Stimulated activated CD8-positive, alpha-beta memory T cell treated with anti-CD3 and anti-CD28 coated beads, Interleukin-15, amount 100 ng/mL, for 24 hours (primary cell): ENCODE measurements around the gene TMEM87A.
"Not testable (repeated sequence)": the region's sequence is repeated elsewhere in the genome, so short reads cannot be mapped to it uniquely, and the experiment has no call there.

Experiments
- DNase-seq: peaks from one replicate; pipeline ENCODE4 v3.0.0-alpha.2; 2020; ENCODE audit warnings: low read depth

The TMEM87A gene, protein sequence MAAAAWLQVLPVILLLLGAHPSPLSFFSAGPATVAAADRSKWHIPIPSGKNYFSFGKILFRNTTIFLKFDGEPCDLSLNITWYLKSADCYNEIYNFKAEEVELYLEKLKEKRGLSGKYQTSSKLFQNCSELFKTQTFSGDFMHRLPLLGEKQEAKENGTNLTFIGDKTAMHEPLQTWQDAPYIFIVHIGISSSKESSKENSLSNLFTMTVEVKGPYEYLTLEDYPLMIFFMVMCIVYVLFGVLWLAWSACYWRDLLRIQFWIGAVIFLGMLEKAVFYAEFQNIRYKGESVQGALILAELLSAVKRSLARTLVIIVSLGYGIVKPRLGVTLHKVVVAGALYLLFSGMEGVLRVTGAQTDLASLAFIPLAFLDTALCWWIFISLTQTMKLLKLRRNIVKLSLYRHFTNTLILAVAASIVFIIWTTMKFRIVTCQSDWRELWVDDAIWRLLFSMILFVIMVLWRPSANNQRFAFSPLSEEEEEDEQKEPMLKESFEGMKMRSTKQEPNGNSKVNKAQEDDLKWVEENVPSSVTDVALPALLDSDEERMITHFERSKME

DNA sequence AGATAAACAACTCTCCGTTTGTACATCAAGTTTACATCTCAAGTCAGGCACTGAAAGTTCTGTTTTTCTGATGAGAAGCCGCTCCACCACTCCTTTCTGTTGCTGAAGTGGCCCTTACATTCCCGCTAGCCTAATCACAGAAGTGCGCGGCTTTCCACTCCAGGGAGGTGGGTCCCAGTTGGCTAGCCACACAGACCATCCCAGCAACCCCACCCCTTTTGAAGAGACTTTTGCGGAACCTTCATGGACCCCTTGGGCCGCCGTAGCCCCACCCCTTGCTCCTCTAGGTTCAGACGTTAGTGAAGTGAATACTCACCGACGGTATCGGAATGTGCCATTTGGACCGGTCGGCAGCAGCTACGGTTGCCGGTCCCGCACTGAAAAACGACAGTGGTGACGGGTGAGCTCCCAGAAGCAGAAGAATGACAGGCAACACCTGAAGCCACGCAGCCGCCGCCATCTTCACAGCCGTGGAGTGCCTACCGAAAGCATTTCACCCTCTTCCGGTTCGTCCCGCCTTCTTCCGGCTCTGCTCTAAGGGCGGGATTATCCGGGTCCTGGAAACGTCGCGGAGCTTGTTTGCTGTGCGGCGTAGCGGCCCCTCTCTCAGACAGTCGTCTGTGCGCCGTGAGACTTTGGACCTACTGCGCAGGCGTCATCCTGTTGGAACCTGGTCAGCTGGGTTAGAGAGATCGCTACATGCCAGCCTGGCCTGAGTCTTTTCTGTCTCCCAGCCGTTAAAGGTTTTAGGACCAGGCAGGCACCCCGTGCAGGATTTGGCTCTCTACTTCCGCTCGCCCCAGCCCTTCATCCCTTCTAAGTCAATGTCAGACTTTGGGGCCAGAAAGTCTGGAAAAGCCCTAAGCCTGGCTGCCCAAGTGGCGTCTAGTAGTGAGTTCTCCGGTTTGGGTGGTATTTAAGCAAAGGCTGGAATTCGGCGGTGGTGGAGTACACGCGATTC lies at the start of gene TMEM87A, which contains the start of gene GANC:
TMEM87A (minus strand) TSS at position 495 of the 961 bp plus-strand sequence; CDS start at position 460, 35 bp downstream.
GANC (plus strand) TSS at position 263 of the 961 bp plus-strand sequence. CDS start 1,281 bp downstream, outside the sequence.
- peak; percentile 85 for DNase-seq

DNA sequence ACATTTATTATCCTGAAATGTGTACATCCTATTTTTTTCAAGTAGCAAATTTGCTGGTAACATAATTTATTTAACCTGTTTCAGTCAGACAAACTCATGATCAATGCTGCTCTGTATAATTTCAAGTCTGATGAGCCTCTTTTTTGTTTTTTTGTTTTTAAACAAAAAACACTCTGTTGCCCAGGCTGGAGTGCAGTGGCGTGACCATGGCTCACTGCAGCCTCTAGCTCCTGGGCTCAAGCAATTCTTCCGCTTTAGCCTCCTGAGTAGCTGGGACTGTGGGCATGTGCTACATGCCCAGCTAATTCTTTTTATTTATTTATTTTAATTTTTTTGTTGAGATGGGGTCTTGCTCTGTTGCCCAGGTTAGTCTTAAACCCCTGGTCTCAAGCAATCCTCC lies 46.0 kb upstream of the TMEM87A start:
- no peak for DNase-seq

DNA sequence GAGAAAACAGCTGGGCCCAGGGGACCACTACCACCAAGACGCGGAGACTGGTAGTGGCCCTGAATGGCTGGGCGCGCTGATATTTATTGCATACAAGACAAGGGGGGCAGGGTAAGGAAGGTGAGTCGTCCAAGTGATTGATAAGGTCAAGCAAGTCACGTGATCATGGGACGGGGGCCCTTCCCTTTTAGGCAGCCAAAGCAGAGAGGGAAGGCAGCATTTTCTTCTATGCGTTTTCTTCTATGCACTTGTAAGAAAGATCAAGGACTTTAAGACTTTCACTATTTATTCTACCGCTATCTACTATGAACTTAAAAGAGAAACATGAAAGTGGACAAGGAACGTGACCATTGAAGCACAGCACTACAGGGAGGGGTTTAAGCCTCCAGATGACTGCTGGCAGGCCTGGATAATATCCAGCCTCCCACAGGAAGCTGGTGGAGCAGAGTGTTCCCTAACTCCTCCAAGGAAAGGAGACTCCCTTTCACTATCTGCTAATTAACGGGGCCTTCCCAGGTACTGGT lies 43.1 kb upstream of the TMEM87A start:
- not testable (repeated sequence) for DNase-seq

DNA sequence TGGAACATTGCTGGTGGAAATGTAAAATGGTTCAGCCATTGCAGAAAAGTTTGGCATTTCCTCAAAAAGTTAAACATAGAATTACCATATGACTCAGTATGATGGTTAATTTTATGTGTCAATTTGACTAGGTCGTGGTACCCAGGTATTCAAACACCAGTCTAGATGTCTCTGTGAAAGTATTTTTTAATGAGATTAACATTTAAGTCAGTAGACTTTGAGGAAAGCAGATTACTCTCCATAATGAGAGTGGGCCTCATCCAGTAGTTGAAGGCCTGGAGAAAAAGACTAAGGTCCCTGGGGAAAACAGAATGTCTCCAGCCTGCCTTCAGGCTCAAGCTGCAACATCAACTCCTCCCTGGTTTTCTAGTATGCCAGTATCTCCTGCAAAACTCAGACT lies 42.3 kb upstream of the TMEM87A start:
- no peak for DNase-seq

DNA sequence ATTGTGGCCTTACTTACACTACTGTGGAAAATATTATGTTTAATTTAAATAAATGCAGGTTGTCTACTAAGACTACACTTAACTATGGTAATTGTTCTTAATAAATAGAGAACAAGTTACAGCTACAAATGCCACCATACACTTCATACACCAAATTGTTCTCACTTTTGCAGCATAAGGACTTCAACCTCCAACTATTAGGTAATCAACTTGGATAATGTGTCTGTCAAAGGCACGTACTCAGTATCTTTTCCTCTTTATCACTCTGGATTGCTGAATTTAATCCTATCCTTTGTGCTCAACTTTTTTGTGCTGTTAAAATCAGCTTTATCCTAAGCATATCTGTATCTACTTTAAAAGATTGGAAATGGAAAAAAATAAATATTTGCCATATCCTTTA lies 41.6 kb upstream of the TMEM87A start:
- DNase-seq: no peak

DNA sequence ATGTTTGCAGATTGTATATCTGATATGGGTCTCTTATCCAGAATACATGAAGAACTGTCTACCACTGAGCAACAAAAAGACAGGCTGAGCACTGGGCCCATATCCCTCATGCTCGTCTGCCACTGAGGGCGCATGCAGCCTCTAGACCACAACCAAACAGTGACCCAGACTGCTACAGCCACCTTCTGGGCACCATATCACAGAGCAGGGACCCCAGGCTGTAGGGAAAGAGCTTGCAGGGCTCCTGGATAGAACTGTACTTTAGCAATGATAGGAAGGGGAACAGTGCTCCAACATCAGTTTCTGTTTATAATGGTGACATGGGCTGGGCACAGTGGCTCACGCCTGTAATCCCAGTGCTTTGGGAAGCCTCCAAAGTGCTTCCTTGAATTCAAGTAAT lies 40.2 kb upstream of the TMEM87A start:
- no peak for DNase-seq

DNA sequence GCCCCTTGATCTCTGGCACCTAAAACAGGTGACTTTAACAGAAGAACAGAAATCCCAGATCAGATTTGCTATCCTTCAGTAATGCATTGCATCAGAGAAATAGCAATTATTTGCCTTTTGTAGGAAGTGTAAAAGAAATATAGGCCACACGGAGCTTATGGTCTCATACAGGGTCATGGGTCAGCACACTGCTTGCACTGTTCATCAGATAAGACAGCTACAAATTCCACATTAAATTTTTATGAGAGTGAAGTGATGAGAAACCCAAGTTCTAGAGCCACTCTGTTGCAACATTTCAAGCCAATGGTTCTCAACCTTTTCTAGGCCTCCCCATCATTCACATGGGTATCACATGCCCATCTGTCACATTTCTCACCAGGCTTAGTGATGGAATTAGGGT lies 33.4 kb upstream of the TMEM87A start:
- no peak for DNase-seq

DNA sequence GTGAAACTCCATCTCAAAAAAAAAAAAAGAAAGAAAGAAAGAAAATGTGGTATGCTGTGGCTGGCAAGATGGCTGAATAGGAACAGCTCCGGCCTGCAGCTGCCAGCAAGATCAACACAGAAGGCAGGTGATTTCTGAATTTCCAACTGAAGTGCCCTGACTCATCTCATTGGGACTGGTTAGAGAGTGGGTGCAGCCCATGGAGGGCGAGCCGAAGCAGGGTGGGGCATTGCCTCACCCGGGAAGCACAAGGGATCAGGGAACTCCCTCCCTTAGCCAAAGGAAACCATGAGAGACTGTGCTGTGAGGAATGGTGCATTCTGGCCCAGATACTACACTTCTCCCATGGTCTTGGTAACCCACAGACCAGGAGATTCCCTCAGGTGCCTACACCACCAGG lies 27.8 kb upstream of the TMEM87A start:
- not testable (repeated sequence) for DNase-seq

DNA sequence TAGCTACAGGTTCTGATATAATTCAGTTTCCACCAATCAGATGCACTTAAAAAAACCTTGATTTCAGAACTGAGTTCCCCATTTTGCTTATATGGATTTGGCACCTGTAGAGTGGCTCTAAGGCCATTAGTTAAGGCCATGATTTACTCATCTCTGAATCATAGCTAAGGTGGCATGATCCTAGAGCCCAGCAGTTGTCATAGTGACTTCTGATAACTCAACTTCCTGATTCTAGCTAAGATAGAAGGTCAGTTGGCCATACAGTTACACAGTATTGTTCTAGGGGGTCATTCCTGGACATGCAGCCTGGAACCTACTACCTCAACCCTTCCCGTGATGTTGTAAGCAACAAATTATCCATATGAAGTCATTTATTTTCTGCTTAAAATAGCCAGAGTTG lies 15.9 kb upstream of the TMEM87A start:
- no peak for DNase-seq

DNA sequence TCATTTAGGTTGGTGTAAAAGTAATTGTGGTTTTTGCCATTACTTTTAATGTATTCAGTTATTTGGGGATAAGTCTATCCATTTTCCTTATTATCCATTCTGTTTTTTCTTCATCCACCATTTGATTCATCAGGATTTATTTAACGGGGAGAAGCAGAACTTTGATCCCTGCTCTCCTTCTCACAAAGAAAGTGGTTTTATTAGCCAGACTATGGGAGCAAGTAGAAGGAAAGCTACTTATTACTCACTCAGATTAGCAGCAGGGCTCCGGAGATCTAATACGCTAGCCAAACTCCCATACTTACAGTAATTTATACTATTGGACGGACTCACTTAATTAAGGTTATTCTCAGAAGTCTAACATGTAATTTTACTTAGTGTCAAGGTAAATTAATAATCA lies 14.7 kb upstream of the TMEM87A start:
- DNase-seq: no peak

DNA sequence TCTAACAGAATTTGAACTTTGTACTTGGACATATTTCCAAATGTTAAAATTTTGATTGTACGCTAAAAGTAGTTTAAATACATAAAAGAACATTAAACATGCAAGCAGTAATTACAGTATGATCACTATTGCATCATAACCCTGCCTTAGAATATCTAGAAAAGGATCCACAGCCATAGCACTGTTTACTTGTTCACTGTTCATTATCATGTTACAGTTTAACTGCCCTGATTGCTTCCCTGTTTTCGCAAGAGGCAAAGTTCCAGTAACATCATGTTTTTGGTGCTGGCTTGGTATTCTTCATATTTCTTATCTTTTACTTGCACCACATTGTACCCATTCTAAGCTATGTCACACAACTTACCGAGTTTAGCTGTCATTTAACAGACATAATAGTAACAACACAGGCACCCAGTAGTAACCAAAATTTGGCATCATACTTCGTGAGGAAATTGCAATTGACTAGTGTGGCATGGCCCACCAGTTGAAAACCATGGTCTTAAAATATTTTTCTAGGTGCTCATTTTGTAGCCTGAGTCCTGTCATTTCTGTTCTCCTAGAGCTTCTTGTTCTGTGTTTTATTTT lies 13.3 kb upstream of the TMEM87A start:
- no peak for DNase-seq

DNA sequence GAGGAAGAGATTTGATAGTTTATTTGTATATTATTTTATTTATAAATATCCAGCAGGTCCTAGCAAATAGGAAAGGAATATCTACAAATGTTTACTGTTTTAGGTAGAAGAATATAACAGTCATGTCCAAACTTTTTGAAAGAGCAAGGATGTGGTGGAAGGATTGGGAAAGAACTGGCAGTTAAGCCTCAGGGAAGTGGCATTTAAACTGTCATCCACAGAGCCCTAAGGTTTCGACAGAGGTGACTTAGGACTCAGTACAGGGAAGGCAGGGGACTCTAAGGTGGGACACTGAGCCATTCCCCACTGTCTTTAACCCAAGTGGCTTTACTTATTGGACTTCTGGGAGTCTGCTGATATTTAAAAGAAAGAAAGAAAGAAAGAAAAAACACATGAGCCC lies 11.8 kb upstream of the TMEM87A start:
- no peak for DNase-seq

DNA sequence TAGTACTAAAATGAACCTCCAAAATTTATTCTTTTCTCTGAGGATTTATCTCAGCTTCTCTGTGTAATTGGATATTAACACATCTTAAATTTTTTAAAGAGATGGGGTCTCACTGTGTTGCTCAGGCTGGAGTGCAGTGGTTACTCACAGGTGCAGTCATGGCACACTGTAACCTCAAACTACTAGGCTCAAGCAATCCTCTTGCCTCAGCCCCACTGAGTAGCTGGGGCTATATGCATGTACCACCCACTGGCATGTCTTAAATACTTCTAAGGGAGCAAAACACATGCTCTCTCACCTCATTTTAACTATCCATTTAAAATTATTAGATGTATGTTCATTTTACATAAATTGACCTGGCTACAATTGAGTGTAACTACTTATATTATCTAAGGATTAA lies 11.3 kb upstream of the TMEM87A start:
- no peak for DNase-seq

DNA sequence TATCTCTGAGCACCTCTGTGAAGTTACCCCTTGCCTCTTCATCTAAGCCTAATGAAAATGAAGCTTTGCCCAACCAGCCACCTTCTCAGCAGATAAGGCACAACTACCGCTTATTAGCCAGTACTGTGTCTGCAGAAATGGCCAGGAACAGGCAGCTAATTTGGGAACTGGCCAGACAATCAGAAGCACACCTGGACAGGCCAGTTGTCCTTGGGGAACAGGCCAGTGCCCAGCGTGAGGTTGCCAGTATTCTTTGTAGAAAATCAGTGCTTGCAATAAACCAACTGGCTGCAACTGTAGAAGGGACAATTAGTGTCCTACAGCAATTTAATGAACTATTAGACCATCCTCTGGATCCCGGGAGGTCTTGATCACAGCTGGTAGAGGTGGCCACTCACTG lies 10.4 kb upstream of the TMEM87A start:
- no peak for DNase-seq

DNA sequence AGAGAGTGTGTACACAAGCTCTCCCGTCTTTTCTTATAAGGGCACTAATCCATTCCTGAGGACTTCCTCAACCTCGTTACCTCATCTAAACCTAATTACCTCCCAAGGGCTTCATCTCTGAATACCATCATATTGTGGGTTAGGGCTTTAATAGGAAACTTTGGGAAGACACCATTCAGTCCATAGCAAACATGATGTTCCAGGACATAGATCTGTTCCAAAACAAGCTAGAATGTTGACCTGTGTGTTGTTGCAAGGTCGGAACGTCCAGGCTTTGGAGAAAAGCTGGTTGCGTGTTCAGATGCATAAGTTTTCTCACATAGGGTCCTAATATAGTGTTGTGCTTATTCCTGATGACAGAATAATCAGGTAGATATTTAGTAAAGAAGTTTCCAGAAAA lies 9.7 kb upstream of the TMEM87A start:
- DNase-seq: no peak

DNA sequence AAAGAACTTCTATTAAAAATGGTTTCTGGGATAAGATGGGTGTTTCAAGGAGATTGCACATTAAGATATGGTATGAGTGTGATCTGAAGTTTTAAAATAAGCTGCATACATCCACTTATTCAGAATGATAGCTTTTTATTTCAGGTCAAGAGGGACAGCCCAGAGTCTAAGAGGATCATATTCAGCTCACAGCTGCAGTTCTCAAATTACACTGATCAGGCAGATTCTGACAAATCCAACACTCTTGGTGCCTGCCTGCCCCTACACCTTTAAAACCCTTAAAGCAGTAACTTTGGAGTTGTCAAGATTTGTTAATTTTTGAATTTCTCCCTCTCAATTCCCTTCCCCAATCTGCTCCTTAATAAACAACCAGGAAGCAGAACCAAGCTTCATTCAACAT lies 9.1 kb upstream of the TMEM87A start:
- no peak for DNase-seq

DNA sequence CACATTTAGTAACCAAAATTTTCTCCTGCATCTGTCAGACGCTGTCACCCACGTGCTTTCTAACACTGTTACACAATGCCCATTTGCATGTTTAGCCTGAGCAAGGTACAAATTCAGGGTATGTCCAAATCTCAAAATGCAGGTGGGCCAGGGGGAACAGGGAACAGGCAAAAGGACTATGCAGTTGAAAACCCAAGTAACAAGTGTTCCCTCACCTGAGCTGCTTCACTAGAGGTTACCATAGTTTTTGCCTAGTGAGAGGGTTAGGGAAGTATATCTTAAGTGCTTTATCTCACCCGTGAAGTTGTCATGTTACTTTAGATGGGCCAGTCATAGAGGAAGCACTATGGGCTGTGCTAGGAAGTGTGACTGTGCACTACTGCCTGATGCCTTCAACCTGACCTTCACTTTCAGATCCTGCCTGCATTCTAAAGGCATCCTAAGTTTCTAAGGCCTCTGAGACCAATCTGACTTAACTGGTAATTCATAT lies 6.0 kb upstream of the TMEM87A start:
- DNase-seq: no peak

DNA sequence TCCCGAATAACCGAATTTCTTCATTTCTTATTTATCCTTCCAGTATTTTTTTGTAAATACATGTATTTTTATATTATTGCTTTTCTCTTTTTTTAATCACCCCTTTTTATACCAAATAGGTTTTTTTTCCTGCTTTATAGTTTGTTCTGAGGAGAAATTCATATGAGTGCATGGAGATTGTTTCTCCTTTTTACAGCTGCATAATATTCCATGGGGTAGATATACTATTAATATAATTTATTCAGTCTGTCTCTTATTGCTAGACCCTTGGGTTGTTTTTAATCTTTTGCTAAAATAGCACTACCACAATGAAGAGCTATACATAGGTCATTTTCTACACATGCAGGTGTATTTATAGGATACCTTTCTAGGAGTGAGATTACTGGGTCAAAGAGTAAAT lies 3.5 kb upstream of the TMEM87A start:
- DNase-seq: no peak

DNA sequence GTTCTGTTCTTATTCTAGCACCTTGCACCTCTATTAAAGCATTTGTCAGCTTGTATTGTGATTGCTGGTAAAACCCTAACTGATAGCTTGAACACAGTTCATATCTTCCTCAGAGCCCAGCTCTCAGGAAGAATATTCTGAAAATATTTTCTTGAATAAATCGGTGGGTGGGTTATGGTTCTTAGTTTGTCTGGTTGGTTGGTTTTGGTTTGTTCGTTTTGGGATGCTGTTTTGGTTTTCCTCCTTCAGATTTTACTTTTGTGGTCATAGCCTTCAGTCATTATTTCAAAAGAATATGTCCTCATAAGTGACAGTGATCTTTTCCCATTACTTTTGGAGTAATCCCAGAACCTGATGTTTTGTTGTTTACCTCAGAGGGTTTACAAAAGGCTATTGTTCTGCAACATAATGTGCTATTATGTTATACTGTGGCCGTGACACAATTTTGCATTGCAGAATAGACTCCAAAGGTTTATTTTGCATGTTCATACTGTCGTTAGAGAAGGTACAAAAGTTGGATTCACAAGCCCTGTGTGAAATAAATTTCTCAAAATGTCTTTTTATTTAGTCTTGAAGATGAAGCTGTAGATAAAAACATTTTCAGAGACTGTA lies 2.7 kb upstream of the TMEM87A start:
- no peak for DNase-seq

DNA sequence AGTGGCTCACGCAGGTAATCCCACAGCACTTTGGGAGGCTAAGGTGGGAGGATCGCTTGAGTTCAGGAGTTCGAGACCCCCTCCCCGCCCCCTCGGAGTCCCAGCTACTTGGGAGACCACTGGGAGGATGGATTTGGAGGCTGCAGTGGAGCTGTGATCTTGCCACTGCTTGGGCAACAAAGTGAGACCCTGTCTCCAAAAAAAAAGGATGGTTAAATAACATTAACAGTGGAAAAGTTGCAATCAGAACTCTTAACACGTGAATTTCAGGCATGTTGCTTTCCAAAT lies 1.4 kb upstream of the TMEM87A start:
- DNase-seq: no peak

DNA sequence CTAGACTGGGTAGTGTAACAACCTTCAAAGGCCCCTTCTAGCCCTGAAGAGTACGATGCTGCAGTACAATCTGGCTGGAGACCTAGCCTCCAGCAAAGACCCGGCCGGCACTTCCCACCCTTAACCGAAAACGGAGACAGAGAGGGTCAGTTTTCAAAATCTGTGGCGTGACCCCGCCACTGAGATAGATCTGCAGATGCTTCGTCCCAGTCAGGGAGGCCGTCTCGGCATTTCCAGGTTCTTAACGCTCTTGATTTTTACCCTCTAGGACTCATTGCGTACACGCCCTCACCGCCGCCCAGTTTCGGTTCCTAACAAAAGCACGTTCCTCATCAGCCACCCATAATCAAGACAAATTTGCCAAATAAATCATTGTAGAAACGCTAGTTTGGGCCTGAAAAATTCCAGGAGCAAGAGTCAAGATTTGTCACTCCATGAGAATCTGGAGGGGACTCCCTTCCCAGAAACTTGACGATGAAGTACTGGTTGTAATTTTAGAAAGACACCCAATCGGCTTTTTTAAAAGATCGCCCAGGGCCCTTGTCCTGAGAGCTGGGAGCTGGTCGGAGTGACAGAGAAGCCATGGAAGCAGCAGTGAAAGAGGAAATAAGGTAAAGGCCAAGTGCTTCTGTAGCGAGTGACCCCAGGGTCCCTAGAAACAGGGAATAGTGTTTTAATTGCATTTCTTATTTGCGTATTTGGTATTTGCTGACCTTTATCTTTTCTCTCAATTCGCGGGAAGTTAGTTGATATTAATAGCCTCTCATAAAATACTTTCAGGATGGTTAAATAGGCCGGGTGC lies 868 bp upstream of the TMEM87A start:
- DNase-seq: peak; percentile 33
